Omental fat pad (tissue), 4 donors: Measurements from ENCODE around the gene KRT80. TPM values are rescaled to one million over a fixed set of nuclear protein-coding genes. Genes with fewer than 3 reads are reported as not detected.
A peak's percentile ranks its signal among the peaks of the same experiment; 100 is the strongest.

Experiments
- ATAC-seq: fragments of 150-250 bp; one replicate; pipeline ENCODE4 v1.9.1; 2016; ENCODE audit warnings: mild to moderate bottlenecking, moderate library complexity; ENCODE audit not compliant: low FRiP score
- DNase-seq: peaks from one replicate; pipeline ENCODE4 v3.0.0-alpha.2; 2019; ENCODE audit warnings: low spot score
- total RNA-seq, 4 donors: library from RNA; depleted of rRNA; stranded (reverse); fragments of >200 nt; gene quantifications; one replicate each; pipeline ENCODE4 v1.1.0, GENCODE V29; 2016
- TF ChIP-seq, protein P1 (sequence below), 3 donors: fragments of 450-650 bp; IDR thresholded peaks; one replicate each; pipeline ENCODE4 v1.5.1; 2016 to 2017; ENCODE audit warnings: antibody characterized with exemption in 3 of 3, mild to moderate bottlenecking in 3 of 3, moderate library complexity in 2 of 3

The KRT80 gene
- total RNA-seq, 4 donors from 2014 or later = 0.37 to 5.5 (median 0.75) TPM; not detected in 1

DNA sequence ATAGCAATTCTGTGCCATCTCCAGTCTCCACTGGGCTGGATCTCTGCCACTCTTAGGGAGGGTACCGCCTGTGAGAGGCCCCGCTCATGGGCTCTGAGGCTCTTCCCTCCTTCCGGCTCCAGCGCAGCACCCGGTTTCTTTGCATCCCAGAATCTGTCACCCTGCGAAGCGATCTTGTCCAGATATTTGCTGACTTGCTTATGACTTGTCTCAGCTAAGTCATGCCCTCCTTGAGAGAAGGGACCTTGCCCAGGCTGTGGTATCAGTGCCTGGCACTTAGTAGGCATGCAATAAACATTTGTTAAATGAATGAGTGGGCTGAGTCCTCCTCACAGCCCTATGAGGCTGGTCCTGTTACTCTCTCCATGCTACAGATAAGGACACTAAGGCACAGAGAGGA is 13.4 kb downstream of the KRT80 start:
- no peak for DNase-seq
- TF ChIP-seq, protein P1, sequence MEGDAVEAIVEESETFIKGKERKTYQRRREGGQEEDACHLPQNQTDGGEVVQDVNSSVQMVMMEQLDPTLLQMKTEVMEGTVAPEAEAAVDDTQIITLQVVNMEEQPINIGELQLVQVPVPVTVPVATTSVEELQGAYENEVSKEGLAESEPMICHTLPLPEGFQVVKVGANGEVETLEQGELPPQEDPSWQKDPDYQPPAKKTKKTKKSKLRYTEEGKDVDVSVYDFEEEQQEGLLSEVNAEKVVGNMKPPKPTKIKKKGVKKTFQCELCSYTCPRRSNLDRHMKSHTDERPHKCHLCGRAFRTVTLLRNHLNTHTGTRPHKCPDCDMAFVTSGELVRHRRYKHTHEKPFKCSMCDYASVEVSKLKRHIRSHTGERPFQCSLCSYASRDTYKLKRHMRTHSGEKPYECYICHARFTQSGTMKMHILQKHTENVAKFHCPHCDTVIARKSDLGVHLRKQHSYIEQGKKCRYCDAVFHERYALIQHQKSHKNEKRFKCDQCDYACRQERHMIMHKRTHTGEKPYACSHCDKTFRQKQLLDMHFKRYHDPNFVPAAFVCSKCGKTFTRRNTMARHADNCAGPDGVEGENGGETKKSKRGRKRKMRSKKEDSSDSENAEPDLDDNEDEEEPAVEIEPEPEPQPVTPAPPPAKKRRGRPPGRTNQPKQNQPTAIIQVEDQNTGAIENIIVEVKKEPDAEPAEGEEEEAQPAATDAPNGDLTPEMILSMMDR (IDR thresholded peaks at IDR 0.05) = no peak
- no peak for ATAC-seq

DNA sequence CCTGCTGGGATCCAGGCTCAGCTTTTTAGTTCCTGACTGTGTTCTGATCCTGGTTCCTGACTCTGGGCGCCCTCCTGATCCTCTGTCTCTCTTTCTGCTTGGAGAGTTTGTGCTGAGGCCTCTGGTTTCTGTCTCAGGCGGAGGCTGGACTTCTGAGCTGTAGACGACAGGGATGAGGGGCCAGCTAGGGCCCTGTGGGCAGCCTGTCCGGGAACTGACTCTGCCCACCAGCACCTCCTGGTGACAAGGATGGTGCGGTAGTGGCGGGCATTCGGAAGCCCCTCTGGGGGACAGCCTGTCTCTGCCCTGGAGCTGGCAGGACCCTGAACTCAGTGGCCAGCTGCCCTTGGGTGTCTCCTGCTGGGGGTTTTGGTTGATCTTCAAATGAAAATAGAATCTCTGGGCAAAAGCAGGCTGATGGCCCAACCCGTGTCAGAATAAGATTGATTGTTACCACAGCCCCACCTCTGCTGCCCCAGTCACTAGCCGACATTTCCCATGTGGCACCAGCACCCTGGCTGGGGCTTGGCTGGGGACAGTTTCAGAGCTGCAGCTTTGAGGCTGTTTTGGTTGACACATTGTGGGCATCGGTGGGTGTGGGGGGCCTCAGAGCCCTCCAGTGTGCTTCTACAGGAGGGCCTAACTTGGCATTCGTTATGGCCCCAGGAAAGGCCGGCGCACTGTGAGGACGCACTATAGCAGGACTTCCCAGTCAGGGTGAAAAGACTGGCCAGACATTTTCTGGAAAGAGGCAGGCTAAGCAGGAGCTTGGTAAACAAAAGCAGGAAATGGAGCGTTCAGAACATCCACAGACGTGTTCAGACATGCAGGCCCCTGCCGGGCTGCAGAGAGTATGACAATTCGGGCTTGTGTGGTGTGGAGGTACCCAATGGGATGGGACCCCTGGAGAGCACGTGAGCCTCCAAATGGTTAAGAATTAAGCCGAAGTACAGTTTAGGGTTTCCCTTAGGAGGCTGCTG is 16.2 kb downstream of the KRT80 start:
- DNase-seq (no peak), ATAC-seq (no peak)
- TF ChIP-seq, protein P1 (IDR thresholded peaks at IDR 0.05) = no peak

DNA sequence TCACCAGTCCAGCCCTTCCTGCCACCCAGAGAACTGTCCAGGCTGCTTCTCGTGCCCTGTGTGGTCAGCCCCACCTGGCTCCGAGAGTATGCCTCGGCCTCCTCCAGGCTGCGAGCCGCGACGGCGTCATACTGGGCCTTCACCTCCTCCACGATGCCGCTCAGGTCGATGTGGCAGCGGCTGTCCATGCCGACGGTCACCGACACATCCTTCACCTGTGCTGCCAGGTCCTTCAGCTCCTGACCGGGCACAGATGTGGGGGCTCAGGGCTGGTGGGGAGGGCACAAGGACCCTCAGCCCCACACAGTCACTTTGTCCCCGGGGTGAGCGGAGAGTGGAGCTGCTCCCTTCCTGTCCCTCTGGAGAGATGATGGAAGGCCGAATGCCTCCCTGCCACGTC is 18.3 kb downstream of the KRT80 start:
- ATAC-seq = no peak
- DNase-seq = no peak
- TF ChIP-seq, protein P1 (IDR thresholded peaks at IDR 0.05) = no peak

DNA sequence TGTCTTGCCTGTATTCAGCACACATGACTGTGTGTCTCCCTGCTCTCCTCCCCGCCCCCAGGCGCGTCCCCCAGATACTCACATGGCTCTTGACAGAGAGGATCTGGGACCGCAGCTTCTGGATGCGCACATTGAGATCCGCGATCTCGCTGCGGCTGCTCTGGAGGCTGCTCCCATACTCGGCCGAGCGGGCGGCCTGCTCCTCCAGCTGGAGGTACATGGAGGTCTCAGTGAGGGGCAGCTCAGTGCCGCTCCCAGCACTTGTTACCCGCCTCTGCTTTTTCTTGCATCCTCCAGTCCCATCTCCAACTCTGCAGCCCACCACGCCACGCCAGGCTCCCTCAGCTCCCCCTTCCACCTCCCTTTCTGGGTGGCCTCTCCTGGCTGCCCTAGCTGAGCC is 18.9 kb downstream of the KRT80 start:
- TF ChIP-seq, protein P1 (IDR thresholded peaks at IDR 0.05) = no peak
- DNase-seq (no peak), ATAC-seq (no peak)

DNA sequence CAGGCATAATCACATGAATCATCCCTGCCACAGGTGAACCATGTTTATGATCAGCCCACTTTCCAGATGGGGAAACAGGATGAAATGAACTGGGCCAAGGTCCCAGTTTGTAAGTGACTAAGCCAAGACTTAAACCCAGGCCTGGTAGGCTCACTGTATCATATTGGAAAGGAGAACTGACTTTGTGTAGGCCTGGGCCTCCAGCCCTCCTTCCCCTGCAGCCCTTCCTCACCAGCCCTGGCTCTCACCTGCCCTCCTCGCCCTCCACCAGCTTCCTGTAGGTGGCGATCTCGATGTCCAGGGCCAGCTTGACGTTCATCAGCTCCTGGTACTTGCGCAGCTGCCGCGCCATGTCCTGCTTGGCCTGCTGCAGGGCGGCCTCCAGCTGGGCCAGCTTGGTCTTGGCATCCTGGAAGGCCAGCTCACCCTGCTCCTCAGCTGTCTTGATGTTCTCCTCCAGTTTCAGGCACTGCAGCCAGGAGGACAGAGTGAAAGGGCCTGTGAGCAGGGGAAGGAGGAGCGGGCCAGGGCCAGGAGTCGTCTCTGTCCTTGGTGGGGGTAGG is 19.8 kb downstream of the KRT80 start:
- DNase-seq (no peak), ATAC-seq (no peak)
- TF ChIP-seq, protein P1 (IDR thresholded peaks at IDR 0.05) = no peak

DNA sequence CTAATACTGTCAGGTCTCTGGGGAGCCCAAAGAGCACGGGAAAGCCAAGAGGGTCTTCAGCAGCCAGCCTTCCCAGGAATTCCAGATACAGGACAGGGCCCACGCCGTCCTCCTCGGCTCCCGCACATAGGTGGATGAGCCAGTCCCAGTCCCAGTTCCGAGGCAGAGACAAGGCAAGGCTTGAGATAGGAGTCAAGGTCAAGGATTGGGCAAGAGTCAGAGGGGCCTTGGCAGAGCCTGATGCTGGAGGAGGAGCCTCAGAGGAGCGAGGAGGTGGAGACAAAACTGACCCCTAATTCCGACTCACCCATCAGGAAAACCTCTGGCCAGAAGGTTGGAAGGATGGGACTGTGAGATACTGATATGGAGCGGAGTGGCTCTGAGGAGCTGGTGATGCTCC is 21.0 kb downstream of the KRT80 start:
- DNase-seq = no peak
- ATAC-seq = peak; percentile 47
- TF ChIP-seq, protein P1 (IDR thresholded peaks at IDR 0.05) = no peak
